CD1c-positive myeloid dendritic cell (primary cell): ENCODE results near the gene TGM1.
"Not testable (repeated sequence)": the region's sequence is repeated elsewhere in the genome, so short reads cannot be mapped to it uniquely, and the experiment has no call there.

ENCODE experiments used
- DNase-seq: peaks from one replicate; pipeline ENCODE4 v3.0.0-alpha.2; 2016; ENCODE audit errors: extremely low spot score

TGM1 gene

DNA sequence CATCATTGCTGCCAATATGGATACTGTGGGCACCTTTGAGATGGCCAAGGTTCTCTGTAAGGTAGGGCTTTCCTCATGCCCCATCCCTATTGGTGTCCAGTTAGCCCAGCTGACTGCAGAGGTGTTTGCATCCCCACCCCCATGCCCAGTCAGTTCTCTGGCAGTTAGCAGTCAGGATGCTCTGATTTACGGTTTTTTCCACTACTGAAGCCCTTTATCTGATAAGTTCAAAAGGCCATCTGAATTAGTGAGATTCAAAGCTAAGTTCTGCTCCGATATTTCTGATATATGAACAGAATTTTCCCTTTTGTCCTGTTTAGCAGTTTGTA lies 29.5 kb downstream of the TGM1 start:
- DNase-seq = no peak

DNA sequence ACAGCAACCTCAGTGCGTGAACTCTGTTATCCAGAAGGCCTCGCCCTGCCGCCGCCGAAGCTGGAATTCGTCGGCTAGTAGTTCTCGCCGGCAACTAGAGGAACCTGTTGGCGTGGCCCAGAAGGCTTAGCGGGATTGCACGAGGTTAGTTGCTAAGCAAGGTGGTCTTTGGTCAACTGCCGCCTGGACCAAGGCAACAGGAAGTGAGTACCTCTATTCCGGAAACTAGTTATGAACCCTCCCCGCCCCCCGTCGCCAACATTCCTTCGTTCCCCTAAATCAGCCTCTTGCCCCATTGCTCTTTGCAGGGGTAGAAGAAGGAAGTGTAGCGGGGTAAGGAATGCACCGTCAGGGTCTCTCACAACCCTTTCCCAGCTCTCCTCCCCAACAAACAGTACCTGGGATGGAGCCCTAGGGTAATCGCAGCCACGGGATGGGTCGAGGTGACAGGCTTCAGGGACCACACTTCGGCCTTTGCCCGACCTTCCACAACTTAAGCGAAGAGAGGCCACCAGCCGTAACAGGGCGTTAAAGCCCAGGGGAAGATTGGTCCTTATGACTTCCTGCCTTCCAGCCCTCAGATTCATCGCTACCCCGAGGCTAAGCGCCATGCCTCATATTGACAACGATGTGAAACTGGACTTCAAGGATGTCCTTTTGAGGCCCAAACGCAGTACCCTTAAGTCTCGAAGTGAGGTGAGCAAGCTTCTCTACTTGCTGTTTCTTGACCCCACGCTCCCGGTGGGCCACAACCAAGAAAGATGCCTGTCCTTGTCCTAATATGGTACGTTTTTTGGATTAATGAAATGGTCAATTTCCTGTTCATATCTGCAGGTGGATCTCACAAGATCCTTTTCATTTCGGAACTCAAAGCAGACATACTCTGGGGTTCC lies 30.1 kb downstream of the TGM1 start, which contains the start of gene GMPR2:
GMPR2 (plus strand) TSS at position 285 of the 893 bp plus-strand sequence; CDS start at position 610, 325 bp downstream.
- DNase-seq = no peak

DNA sequence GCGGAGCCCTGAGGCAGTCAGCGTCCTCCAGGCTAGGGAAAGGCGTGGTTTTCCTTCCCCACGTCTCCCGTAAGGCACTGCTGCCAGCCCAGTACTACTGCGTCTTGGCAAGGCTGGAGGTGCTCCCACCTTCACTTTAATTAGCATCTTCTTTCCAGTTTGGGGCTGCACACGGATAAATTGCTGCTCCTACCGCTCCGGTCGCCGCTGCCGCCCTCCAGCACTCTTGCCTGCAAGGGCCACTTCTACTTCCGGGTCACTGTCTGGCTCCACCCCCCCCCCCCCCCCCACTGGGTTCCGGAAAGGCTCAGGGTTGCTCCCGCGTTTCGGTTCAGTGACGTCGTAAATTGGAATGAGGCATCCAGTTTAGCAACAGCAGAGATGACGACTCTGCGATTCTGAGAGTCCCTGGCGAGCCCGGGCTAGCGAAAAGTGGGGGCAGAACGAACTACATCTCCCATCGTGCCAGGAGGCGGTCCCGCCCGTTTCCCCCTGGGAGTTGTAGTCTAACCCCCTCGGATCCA lies 30.8 kb downstream of the TGM1 start, which contains the start of gene NEDD8:
NEDD8 (minus strand) TSS at position 247 of the 524 bp plus-strand sequence; CDS start at position 147, 100 bp downstream.
- DNase-seq = peak; percentile 97

DNA sequence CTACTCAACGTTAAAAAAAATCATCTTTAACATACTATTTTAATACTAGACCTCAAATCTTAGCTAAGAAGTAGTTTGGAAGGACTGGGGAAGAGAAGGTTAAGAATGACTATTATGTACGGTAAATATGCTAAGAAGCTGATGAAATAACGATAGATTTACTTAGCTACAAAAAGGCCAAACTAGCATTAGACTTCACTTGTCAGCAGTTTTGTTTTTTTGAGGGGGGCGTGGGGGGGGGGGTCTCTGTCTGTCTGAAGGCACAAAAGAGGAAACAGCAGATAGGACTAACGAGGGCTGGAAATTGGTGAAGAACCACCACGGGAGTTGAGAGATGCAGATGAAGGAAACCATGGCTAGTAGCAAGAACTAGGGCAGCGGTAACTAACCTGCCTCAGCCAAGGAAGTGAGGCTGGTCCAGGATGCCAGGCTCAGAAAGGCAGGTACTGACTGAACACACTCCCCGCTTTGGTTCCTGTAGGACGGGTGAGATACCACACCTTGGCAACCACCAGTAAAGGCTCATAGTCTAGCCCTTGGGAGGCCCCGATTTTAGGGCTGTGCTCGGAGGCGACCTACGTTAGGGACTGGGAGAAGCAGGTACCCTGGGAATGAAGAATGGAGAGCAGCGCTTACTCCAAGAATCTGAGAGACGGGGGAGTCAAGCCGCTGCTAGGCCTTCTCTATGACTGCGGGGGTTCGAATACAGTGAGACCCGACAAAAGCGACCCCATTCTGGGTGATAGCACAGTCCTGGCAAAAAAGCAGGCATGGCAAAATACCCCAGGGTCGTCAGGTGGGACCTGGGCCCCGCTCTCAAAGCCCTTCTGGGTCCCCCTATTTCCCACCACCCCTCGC lies 31.5 kb downstream of the TGM1 start:
- no peak for DNase-seq

DNA sequence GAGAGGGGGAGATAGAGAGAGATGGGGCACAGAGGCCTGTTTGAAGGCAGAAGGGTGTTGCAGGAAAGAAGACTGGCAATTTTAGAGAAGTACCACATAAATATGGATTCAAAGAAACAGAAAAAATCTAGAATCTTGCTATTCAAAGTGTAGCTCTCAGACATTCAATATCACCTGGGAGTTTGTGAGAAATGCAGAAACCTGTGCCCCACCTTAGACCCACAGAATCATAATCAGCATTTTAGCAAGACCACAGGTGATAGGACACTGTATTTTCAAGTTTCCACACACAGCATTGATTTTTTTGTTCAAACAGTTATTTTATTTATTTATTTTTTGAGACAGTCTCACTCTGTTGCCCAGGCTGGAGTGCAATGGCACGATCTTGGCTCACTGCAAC lies 34.1 kb downstream of the TGM1 start:
- DNase-seq = no peak

DNA sequence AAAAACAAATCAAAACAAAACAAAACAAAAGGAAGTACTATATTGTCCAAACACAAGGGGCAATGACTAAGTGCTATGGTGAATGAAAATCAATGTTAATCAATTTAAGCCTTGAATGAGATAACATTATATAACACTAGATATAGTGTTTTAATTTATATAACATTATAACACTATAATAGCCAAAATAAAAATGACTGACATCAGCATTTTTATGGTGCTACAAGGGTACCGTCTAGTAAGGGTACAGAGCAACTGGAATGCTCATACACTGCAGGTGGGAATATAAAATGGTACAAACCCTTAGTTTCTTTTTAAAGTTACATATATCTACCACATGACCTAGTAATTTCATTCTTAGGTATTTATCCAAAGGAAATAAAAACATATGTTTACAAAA lies 36.5 kb downstream of the TGM1 start:
- no peak for DNase-seq

DNA sequence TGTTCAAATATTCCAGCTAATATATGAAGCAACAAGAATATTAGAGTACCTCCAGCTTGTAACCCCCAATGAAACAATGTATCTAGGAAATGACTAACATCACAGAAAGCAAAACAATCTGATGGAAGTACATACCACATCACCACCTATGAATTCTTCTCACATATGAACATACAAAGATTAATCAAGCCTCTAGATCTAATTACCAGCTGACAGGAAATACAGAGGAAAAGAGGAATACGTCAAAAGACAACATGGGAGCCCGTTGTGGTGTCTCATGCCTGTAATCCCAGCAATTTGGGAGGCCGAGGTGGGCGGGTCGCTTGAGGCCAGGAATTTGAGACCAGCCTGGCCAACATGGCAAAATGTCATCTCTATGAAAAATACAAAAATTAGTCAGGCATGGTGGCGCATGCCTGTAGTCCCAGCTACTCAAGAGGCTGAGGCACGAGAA lies 38.3 kb downstream of the TGM1 start:
- no peak for DNase-seq

DNA sequence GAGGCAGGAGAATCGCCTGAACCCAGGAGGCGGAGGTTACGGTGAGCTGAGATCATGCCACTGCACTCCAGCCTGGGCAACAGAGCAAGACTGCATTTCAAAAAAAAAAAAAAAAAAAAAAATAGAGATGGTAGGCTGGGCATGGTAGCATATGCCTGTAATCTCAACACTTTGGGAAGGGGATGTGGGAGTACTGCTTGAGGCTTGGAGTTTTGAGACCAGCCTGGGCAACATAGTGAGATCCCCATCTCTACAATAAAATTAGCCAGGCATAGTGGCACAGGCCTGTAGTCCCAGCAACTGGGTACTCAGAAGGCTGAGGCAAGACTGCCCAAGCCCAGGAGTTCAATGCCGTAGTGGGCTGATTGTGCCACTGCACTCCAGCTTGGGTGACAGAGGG lies 40.0 kb downstream of the TGM1 start:
- DNase-seq = not testable (repeated sequence)

DNA sequence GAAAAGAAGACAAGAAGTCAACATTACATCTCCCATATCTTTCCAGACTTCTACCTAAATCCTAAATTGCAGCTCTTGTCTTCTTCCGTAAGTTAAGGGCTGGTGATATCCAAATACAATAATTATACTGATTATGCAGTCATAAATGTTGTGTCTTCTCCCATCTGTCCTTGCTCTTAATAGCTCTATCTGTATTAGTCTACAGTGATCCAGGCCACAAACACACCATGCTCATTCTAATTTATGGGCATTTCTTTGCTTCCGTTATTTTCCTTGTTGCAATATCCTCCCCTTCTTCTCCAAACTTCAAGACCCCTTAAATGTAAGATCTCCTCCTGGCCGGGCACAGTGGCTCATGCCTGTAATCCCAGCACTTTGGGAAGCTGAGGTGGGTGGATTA lies 43.5 kb downstream of the TGM1 start:
- DNase-seq = no peak

DNA sequence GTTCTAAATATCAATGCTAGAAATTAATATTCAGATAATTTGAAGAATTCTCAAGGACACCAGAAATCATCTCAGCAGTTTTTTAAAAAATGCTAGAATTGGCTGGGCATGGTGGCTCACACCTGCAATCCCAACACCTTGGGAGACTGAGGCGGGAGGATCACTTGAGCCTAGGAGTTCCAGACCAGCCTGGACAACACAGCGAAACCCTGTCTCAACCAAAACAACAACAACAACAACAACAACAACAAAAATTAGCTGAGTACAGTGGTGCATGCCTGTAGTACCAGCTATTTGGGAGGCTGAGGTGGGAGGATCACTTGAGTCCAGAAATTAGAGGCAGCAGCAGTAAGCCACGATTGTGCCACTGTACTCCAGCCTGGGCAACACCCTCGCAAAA lies 43.9 kb downstream of the TGM1 start:
- DNase-seq = no peak

DNA sequence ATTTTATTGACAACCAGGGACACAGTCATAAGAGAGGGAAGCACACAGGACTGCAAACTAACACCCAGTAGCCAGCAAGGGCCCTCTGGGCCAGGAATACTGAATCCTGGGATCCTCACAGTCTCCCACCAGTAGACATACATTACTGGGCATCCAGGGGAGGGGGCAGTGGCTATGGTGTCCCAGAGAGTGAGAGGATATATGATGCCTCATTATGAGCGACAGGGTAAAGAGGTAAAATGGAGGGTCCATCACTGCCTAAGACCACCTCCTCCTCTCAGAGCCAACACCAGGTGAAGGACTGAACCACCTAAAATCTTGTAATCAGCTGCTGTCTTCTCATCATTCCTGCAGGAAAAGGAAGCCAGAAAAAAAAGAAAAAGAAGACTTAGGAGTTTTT lies 46.1 kb downstream of the TGM1 start:
- DNase-seq = not testable (repeated sequence)

DNA sequence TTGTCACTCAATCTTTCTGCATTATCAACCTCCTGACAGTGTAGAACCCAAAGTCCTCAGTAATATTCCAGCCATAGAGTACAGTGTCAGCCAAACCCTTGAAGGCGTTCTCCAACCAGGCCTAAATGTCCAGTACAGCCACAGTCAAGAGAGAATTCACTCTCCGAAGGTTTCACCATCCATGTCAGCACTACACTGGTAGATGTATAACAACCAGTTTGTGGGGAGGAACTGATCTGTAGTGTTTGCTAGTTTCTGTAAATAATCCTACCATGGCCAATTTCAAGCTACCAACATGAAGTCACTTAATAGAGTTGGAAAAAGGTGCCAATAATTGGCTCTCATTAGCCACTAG lies 46.7 kb downstream of the TGM1 start:
- DNase-seq = no peak

DNA sequence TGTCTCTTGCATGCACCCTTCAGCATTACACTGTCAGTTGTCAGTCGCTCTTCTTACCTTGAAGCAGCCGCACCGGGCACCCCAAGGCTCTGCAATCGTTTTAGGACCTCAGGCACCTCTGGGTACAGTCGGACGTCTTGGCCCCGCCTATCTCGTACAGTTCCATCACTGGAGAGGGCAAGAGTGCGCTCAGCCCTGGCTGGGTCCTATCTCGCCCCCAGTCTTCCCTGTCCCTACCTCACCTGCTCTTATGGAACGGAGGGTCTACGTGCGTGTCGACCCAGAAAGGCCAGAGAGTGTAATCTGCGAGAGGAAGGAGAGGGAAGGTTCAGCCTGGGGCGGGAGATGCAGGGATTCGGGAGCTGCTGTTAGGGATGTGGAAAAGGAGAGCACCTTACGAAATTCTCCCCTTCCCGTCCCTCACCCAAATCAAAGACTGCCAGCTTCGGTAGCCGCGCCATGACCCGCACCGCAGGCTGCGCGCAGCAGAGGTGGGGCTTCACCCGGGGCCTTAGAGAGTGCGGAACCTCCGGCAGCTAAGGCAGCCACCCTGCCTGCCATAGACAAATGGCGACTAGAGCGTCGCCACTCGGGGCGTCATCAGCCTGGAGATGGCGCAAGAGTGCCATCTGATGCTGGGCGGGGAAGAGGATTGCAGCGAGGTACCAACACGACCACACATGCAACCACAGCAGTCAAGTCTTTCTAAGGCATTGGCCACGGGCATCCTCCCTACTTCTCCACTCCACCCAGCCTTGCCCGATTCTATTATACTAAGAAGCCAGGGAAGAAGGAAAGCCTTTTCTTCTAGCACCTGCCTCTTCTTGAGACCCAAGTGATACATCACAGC lies 47.3 kb downstream of the TGM1 start, which contains the start of gene MDP1:
MDP1 (minus strand) TSS at position 572 of the 850 bp plus-strand sequence; CDS start at position 461, 111 bp downstream.
- peak; percentile 95 for DNase-seq

DNA sequence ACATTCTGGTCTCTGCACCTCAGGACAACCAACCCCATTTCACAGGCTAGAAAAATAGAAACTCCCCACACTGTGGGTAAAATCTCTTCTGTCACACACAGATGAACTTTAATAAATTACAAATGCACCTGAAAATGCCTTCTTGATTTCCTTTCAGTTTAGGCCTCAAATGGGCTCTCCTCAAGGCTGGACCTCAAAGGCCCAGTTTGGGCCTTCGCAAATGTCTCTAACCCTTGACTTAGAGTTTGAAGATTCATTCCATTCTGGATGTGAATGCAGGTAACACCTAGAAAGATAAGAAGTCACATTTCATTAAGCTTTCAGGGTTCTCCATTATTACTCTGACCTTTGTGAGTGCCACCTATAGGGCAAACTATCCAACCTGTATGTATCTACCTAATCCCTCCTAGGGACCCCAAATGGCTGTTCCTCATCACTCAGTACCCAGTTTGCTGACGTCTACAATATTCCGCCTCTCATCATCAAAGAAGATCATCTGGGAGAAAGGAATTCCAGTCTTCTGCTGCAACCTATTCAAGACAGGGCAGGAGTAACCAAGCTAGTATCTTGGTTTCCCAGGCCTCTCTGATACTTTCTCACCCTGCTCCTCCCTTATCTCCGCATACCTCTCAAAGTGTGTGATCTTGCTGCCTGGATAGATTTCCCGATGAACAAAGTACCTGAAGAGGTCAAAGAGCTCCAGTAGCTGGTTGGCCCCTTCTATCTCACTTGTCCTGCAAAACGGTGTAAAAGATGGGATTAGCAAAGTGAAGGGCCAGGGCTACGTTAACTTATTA lies 48.9 kb downstream of the TGM1 start:
- DNase-seq = no peak

DNA sequence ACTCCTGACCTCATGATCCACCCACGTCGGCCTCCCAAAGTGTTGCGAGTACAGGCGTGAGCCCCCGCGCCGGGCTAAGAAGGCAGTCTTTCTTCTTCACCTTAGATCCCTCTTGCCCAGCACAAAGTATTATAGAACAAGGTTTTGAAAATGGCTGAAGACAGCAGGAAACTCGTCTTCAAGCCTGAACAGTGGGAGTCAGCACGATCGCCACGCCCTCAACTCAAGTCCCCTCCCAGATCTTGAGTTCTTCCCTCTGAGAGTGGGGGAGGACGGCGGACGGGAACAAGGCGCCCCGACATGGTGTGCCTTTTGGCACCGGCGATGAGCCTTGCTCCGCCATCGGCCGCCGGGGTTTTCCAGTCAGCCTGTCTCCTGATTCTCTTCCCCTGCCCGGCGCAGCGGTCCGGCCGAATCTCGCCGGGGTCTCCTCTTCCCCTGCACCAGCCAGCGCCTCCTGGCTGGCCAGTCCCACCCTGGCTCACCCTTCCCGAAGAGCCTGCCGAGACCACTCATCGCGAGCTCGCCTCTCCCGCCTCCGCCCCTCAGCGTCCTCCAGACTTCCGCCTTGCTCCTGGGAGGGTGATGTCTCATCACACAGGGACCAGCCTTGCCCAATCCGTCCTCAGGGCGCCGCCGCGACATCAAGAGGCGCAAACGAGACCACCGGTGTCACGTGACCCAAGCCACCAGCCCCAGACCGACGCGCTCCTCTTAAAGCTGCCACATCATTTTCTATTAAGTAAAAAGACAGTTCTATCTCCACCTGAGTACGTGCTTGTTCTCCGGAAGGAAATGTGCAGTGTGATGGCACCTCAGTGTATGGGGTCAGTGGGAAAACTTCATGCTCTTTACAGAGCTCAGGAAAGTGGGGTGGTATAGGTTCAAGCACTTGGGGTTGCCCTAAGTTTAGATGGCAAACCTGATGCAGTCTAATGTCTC lies 49.8 kb downstream of the TGM1 start, which contains the start of gene CHMP4A:
CHMP4A (minus strand) TSS at position 565 of the 942 bp plus-strand sequence; CDS start at position 516, 49 bp downstream.
- DNase-seq = peak; percentile 98

DNA sequence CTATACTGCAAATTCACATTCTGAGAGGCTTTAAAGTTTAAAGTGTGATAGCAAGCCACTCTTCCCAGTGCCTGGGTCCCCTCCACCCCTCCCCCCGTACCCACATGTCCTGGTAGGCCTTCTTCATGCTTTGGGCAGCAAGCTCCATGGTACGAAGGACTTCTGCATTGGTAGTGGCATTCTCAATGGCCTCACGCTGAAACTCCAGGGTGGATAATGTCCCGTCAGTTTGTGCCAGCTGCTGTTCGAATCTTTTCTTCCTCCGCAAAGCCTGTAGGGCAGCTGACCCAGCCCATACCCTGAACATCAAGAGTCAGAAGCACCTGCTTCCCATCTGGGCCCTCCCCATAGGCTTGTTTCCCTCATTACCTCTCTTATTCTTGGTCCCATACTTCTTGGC lies 51.7 kb downstream of the TGM1 start:
- no peak for DNase-seq

DNA sequence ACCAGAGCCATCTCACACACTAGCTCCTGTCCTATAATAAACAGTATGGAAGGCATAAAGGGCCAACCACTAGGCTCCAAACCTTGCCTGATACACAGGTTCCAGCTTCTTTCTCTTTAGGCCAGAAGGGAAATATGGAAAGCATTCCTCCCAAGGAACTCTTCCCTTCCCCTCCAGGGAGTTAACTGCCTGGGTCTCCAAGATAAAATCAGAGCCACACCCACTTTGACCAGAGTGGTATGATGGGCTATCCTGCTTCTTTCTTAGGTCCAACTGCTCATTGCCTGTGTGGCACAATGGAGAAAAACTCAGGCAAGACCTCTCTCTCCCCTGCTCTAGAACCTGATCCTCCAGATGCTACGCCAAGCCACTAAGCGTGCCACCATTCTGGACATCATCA lies 55.4 kb downstream of the TGM1 start:
- DNase-seq = no peak

DNA sequence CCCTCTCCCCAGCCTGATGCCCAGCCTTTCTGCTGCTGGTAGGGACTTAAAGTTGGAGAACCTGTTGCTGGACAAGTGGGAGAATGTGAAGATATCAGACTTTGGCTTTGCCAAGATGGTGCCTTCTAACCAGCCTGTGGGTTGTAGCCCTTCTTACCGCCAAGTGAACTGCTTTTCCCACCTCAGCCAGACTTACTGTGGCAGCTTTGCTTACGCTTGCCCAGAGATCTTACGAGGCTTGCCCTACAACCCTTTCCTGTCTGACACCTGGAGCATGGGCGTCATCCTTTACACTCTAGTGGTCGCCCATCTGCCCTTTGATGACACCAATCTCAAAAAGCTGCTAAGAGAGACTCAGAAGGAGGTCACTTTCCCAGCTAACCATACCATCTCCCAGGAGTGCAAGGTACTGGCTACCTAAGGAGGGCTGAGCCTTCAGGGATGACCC lies 55.8 kb downstream of the TGM1 start:
- no peak for DNase-seq
